NCI-H1417 treated with DMSO at 0.1 percent for 48 hours (cell line): ENCODE results near the gene EMX1.

Experiments
- DNase-seq: peaks from one replicate; lab custom pipeline; 2025; lab: John Stamatoyannopoulos, UW

The EMX1 gene

GRCh38 chr2:72917138-72917876 is at the start of gene EMX1:
Gene EMX1 (plus strand): TSS chr2:72917519. CDS start chr2:72917853, 334 bp downstream.
- no peak for DNase-seq

GRCh38 chr2:72871060-72871459 is 46.3 kb upstream of the EMX1 start:
- DNase-seq, result no peak

- DNase-seq, result no peak
Measured at GRCh38 chr2:72871880-72872279, 45.4 kb upstream of the EMX1 start.

- DNase-seq, result no peak
Measured at GRCh38 chr2:72883356-72883962, 33.9 kb upstream of the EMX1 start.

GRCh38 chr2:72886505-72887031 is 30.8 kb upstream of the EMX1 start:
- DNase-seq, result no peak

GRCh38 chr2:72887032-72887739 is 30.1 kb upstream of the EMX1 start, which contains the start of gene SPR:
Gene SPR (plus strand): TSS chr2:72887408. CDS start chr2:72887433, 25 bp downstream.
- no peak for DNase-seq

GRCh38 chr2:72887740-72888437 is 29.4 kb upstream of the EMX1 start:
- DNase-seq, result peak; percentile 69

GRCh38 chr2:72888438-72889202 is 28.7 kb upstream of the EMX1 start:
- DNase-seq, result no peak

GRCh38 chr2:72889991-72890390 is 27.3 kb upstream of the EMX1 start:
- DNase-seq, result no peak

- DNase-seq, result no peak
Measured at GRCh38 chr2:72891091-72891818, 26.1 kb upstream of the EMX1 start.

GRCh38 chr2:72892506-72893173 is 24.7 kb upstream of the EMX1 start:
- DNase-seq, result no peak

- no peak for DNase-seq
Measured at GRCh38 chr2:72893594-72894319, 23.6 kb upstream of the EMX1 start.

GRCh38 chr2:72894514-72894913 is 22.8 kb upstream of the EMX1 start:
- no peak for DNase-seq

- DNase-seq, result no peak
Measured at GRCh38 chr2:72895154-72895553, 22.2 kb upstream of the EMX1 start.

- no peak for DNase-seq
Measured at GRCh38 chr2:72895759-72896281, 21.5 kb upstream of the EMX1 start.

GRCh38 chr2:72896446-72896845 is 20.9 kb upstream of the EMX1 start:
- no peak for DNase-seq

- DNase-seq, result no peak
Measured at GRCh38 chr2:72897785-72898584, 19.3 kb upstream of the EMX1 start.

GRCh38 chr2:72898585-72898906 is 18.8 kb upstream of the EMX1 start:
- no peak for DNase-seq
